H9 (cell line): ENCODE results near the gene CTNNA3. TPM values are rescaled to one million over a fixed set of nuclear protein-coding genes. Genes with fewer than 3 reads are reported as not detected.

ENCODE experiments used
- DNase-seq: peaks from one replicate; pipeline ENCODE4 v3.0.0-alpha.2; 2017
- H2AFZ ChIP-seq: one replicate; pipeline ENCODE4 v1.6.1; 2013; ENCODE audit warnings: mild to moderate bottlenecking, low read length, control low read depth, moderate library complexity
- H2AK5ac ChIP-seq: 2 replicates; pipeline ENCODE4 v1.6.1; 2013; ENCODE audit warnings: low read length, control low read depth, mixed read lengths; ENCODE audit not compliant: insufficient read length
- H2BK120ac ChIP-seq: one replicate; pipeline ENCODE4 v1.6.1; 2013; ENCODE audit warnings: low read depth, mild to moderate bottlenecking, low read length, control low read depth, inconsistent platforms; ENCODE audit not compliant: poor library complexity, severe bottlenecking
- H2BK12ac ChIP-seq: 2 replicates; pipeline ENCODE4 v1.6.1; 2013; ENCODE audit warnings: low read length, control low read depth, mixed read lengths, low read depth; ENCODE audit not compliant: insufficient read length
- H2BK15ac ChIP-seq: 2 replicates; pipeline ENCODE4 v1.6.1; 2013; ENCODE audit warnings: low read depth, low read length, control low read depth
- H2BK20ac ChIP-seq: one replicate; pipeline ENCODE4 v1.6.1; 2013; ENCODE audit warnings: low read depth, mild to moderate bottlenecking, low read length, control low read depth, inconsistent platforms; ENCODE audit not compliant: poor library complexity, severe bottlenecking
- H2BK5ac ChIP-seq: 2 replicates; pipeline ENCODE4 v1.6.1; 2013; ENCODE audit warnings: low read length, control low read depth, mixed read lengths; ENCODE audit not compliant: insufficient read length
- H3K14ac ChIP-seq: 2 replicates; pipeline ENCODE4 v1.6.1; 2013; ENCODE audit warnings: low read length, control low read depth; ENCODE audit not compliant: insufficient read depth
- H3K18ac ChIP-seq: 2 replicates; pipeline ENCODE4 v1.6.1; 2013; ENCODE audit warnings: low read depth, mild to moderate bottlenecking, mixed read lengths, low read length, control low read depth; ENCODE audit not compliant: insufficient read length
- H3K23ac ChIP-seq: 2 replicates; pipeline ENCODE4 v1.6.1; 2013; ENCODE audit warnings: low read length, control low read depth, mixed read lengths, low read depth; ENCODE audit not compliant: insufficient read length
- H3K23me2 ChIP-seq: 2 replicates; pipeline ENCODE4 v1.6.1; 2013; ENCODE audit warnings: low read depth, mild to moderate bottlenecking, mixed read lengths, low read length, control low read depth; ENCODE audit not compliant: insufficient read length, poor library complexity, severe bottlenecking
- H3K27ac ChIP-seq: 2 replicates; pipeline ENCODE4 v1.5.1; 2013; ENCODE audit warnings: low read length, control low read depth, mixed read lengths, low read depth; ENCODE audit not compliant: insufficient read length
- H3K27me3 ChIP-seq: 2 replicates; pipeline ENCODE4 v1.6.1; 2013; ENCODE audit warnings: low read length, control low read depth, inconsistent platforms; ENCODE audit not compliant: insufficient read depth
- H3K4ac ChIP-seq: 2 replicates; pipeline ENCODE4 v1.6.1; 2013; ENCODE audit warnings: low read depth, mild to moderate bottlenecking, control low read depth, inconsistent platforms, low read length, moderate library complexity
- H3K4me1 ChIP-seq: 2 replicates; pipeline ENCODE4 v1.6.1; 2013; ENCODE audit warnings: low read length, control low read depth, inconsistent platforms; ENCODE audit not compliant: insufficient read depth
- H3K4me2 ChIP-seq: 2 replicates; pipeline ENCODE4 v1.6.1; 2013; ENCODE audit warnings: low read length, control low read depth, mixed read lengths; ENCODE audit not compliant: insufficient read length, insufficient read depth
- H3K56ac ChIP-seq: 2 replicates; pipeline ENCODE4 v1.6.1; 2013; ENCODE audit warnings: low read depth, mild to moderate bottlenecking, mixed read lengths, low read length, control low read depth; ENCODE audit not compliant: insufficient read length
- H3K79me1 ChIP-seq: 2 replicates; pipeline ENCODE4 v1.6.1; 2013; ENCODE audit warnings: low read depth, mild to moderate bottlenecking, moderate library complexity, low read length, control low read depth, inconsistent platforms; ENCODE audit not compliant: insufficient read depth, poor library complexity, severe bottlenecking
- H3K79me2 ChIP-seq: 2 replicates; pipeline ENCODE4 v1.6.1; 2013; ENCODE audit warnings: low read length, control low read depth, inconsistent platforms; ENCODE audit not compliant: insufficient read depth
- H3K9ac ChIP-seq: 2 replicates; pipeline ENCODE4 v1.6.1; 2013; ENCODE audit warnings: low read length, control low read depth, mixed read lengths; ENCODE audit not compliant: insufficient read length; ENCODE audit errors: extremely low read depth
- H3K9me3 ChIP-seq: one replicate; pipeline ENCODE4 v1.6.1; 2013; ENCODE audit warnings: low read depth, low read length, inconsistent platforms; ENCODE audit not compliant: control insufficient read depth
- H3T11ph ChIP-seq: one replicate; pipeline ENCODE4 v1.6.1; 2013; ENCODE audit warnings: mild to moderate bottlenecking, low read length, control low read depth, inconsistent platforms
- H4K20me1 ChIP-seq: one replicate; pipeline ENCODE4 v1.6.1; 2013; ENCODE audit not compliant: control insufficient read depth, insufficient read length, insufficient read depth
- H4K5ac ChIP-seq: 2 replicates; pipeline ENCODE4 v1.6.1; 2013; ENCODE audit warnings: low read depth, mild to moderate bottlenecking, mixed read lengths, low read length, control low read depth; ENCODE audit not compliant: insufficient read length
- H4K8ac ChIP-seq: replicated peaks from 2 replicates; pipeline ENCODE4 v1.6.1; 2013; ENCODE audit warnings: low read length, control low read depth, mixed read lengths, low read depth; ENCODE audit not compliant: insufficient read length
- H4K91ac ChIP-seq: 2 replicates; pipeline ENCODE4 v1.6.1; 2013; ENCODE audit warnings: low read depth, mild to moderate bottlenecking, moderate library complexity, mixed read lengths, low read length, control low read depth; ENCODE audit not compliant: insufficient read length
- H3K27ac Mint-ChIP-seq, 3 experiments: 2 replicates in 2 of 3; 3 replicates in 1 of 3; pipeline ENCODE4 v1.8.0; 2020 to 2021; ENCODE audit warnings: mixed read lengths in 3 of 3, mild to moderate bottlenecking in 1 of 3, moderate library complexity in 1 of 3
- H3K27me3 Mint-ChIP-seq: 2 replicates; pipeline ENCODE4 v1.8.0; 2021; ENCODE audit warnings: low read depth, mild to moderate bottlenecking, moderate library complexity, mixed read lengths
- H3K36me3 Mint-ChIP-seq, 3 experiments: 2 replicates in 2 of 3; 3 replicates in 1 of 3; pipeline ENCODE4 v1.8.0; 2020 to 2021; ENCODE audit warnings: low read depth in 3 of 3, mixed read lengths in 3 of 3; ENCODE audit not compliant: insufficient read depth in 1 of 3
- H3K4me1 Mint-ChIP-seq, 2 experiments: 2 replicates each; pipeline ENCODE4 v1.8.0; 2020; ENCODE audit warnings: mixed read lengths in 2 of 2
- H3K4me3 Mint-ChIP-seq, 2 experiments: 2 replicates in 1 of 2; 3 replicates in 1 of 2; pipeline ENCODE4 v1.8.0; 2020 to 2021; ENCODE audit warnings: mild to moderate bottlenecking in 2 of 2, mixed read lengths in 2 of 2, moderate library complexity in 1 of 2
- H3K9me3 Mint-ChIP-seq, 2 experiments: 2 replicates in 1 of 2; 3 replicates in 1 of 2; pipeline ENCODE4 v1.8.0; 2020; ENCODE audit warnings: mild to moderate bottlenecking in 2 of 2, mixed read lengths in 2 of 2, moderate library complexity in 1 of 2
- WGBS: extraction: QIAGEN DNeasy Blood & Tissue Kit; methylation state at CpG from one replicate; pipeline ENCODE4 v1.1.7; 2013; ENCODE audit warnings: missing lambda C conversion rate, low lambda C conversion rate, mixed read lengths; ENCODE audit not compliant: insufficient read length; ENCODE audit errors: extremely low coverage; 5-methylcytosine and 5-hydroxymethylcytosine counted together
- total RNA-seq: library from RNA; stranded (reverse); gene quantifications from 2 replicates; pipeline ENCODE4 v1.2.1, GENCODE V29; 2021
- TF ChIP-seq, protein P1 (sequence below): fragments of 200-600 bp; sonication (generic); conservative IDR thresholded peaks from 3 replicates; pipeline ENCODE4 v1.8.0; 2021; ENCODE audit warnings: antibody characterized with exemption, mild to moderate bottlenecking

Gene CTNNA3
- total RNA-seq, 1 experiment from 2014 or later, result 3.3 TPM

GRCh38 chr10:67141300-67141699, 554.7 kb downstream of the CTNNA3 start:
- Mint-ChIP-seq H3K27me3 (no peaks in the 10 kb centered on the region), H3K27ac (no peak overlapping the region)

More at GRCh38 chr10:67141300-67141699, 554.7 kb downstream of the CTNNA3 start:
- H2BK12ac ChIP-seq, result no peak overlapping the region
- DNase-seq, result no peak
- no peak overlapping the region for H4K5ac ChIP-seq
- H3K9me3 Mint-ChIP-seq, result no peaks in the 10 kb centered on the region
- no peak overlapping the region for H2BK120ac ChIP-seq
- no peak overlapping the region for H4K91ac ChIP-seq
- no peak overlapping the region for H3T11ph ChIP-seq
- no peaks in the 10 kb centered on the region for H3K36me3 Mint-ChIP-seq
- H2BK15ac ChIP-seq, result no peak overlapping the region
- no peak overlapping the region for H3K27ac ChIP-seq
- no peak overlapping the region for H2BK20ac ChIP-seq
- no peak overlapping the region for H3K4me2 ChIP-seq
- H3K79me1 ChIP-seq, result no peaks in the 10 kb centered on the region
- no peak overlapping the region for H3K56ac ChIP-seq
- no peak overlapping the region for H2BK5ac ChIP-seq
- H3K4me3 Mint-ChIP-seq, result no peak overlapping the region
- no CpG with 5 or more reads among the region's 6 CpGs for WGBS
- H3K4me1 ChIP-seq, result no peaks in the 10 kb centered on the region; the same call in 1 of the 2 replicates
- no peak overlapping the region for H2AK5ac ChIP-seq
- H3K9ac ChIP-seq, result no peak overlapping the region
- no peaks in the 10 kb centered on the region for H4K20me1 ChIP-seq
- no peak overlapping the region for H3K4ac ChIP-seq
- H4K8ac ChIP-seq, result no peak overlapping the region
- no peaks in the 10 kb centered on the region for H3K27me3 ChIP-seq
- no peaks in the 10 kb centered on the region for H3K79me2 ChIP-seq
- TF ChIP-seq, protein P1, sequence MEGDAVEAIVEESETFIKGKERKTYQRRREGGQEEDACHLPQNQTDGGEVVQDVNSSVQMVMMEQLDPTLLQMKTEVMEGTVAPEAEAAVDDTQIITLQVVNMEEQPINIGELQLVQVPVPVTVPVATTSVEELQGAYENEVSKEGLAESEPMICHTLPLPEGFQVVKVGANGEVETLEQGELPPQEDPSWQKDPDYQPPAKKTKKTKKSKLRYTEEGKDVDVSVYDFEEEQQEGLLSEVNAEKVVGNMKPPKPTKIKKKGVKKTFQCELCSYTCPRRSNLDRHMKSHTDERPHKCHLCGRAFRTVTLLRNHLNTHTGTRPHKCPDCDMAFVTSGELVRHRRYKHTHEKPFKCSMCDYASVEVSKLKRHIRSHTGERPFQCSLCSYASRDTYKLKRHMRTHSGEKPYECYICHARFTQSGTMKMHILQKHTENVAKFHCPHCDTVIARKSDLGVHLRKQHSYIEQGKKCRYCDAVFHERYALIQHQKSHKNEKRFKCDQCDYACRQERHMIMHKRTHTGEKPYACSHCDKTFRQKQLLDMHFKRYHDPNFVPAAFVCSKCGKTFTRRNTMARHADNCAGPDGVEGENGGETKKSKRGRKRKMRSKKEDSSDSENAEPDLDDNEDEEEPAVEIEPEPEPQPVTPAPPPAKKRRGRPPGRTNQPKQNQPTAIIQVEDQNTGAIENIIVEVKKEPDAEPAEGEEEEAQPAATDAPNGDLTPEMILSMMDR, result no peak
- peaks cover 9 to 14% of the 10 kb centered on the region in 2 experiments for H3K4me1 Mint-ChIP-seq
- H3K14ac ChIP-seq, result no peak overlapping the region
- no peaks in the 10 kb centered on the region for H3K23me2 ChIP-seq
- no peaks in the 10 kb centered on the region for H3K9me3 ChIP-seq
- no peak overlapping the region for H2AFZ ChIP-seq
- H3K23ac ChIP-seq, result no peak overlapping the region
- no peak overlapping the region for H3K18ac ChIP-seq
